Gastrocnemius medialis (tissue), 4 donors: ENCODE data around the gene WDFY3. TPM values are rescaled to one million over a fixed set of nuclear protein-coding genes. Genes with fewer than 3 reads are reported as not detected.

ENCODE experiments used
- ATAC-seq, 2 donors: fragments of 150-250 bp; one replicate each; pipeline ENCODE4 v1.9.1; 2016
- DNase-seq, 2 donors: peaks; one replicate each; pipeline ENCODE4 v3.0.0-alpha.2; 2019
- H3K27ac ChIP-seq, 4 donors: fragments of 200-600 bp; sonication (generic); 1 replicate in 1 of 4; 2 replicates in 3 of 4; pipeline ENCODE4 v1.5.1; 2016 to 2018; ENCODE audit warnings: mild to moderate bottlenecking in 2 of 4, moderate library complexity in 1 of 4
- H3K27me3 ChIP-seq, 3 donors: fragments of 200-600 bp; sonication (generic) in 2 of 3; 1 replicate in 1 of 3; 2 replicates in 2 of 3; pipeline versions ENCODE4 v1.5.1 to v1.6.0; 2016 to 2019; ENCODE audit warnings: mild to moderate bottlenecking in 1 of 3, moderate library complexity in 1 of 3
- H3K36me3 ChIP-seq, 2 donors: fragments of 200-600 bp; sonication (generic) in 1 of 2; one replicate each; pipeline ENCODE4 v1.5.1; 2017 to 2018
- H3K4me1 ChIP-seq, 2 donors: fragments of 200-600 bp; sonication (generic) in 1 of 2; one replicate each; pipeline ENCODE4 v1.5.1; 2016 to 2017; ENCODE audit warnings: mild to moderate bottlenecking in 2 of 2
- H3K4me3 ChIP-seq, 4 donors: fragments of 200-600 bp; sonication (generic) in 3 of 4; 1 replicate in 1 of 4; 2 replicates in 3 of 4; pipeline ENCODE4 v1.5.1; 2016 to 2019; ENCODE audit warnings: mild to moderate bottlenecking in 2 of 4
- H3K9me3 ChIP-seq, 3 donors: fragments of 200-600 bp; sonication (generic) in 2 of 3; 1 replicate in 1 of 3; 2 replicates in 2 of 3; pipeline ENCODE4 v1.5.1; 2016 to 2019
- POLR2A ChIP-seq, 2 donors: fragments of 450-650 bp; IDR thresholded peaks; one replicate each; pipeline ENCODE4 v1.6.1; 2017; ENCODE audit warnings: antibody characterized with exemption in 2 of 2, mild to moderate bottlenecking in 2 of 2, moderate library complexity in 2 of 2
- in situ Hi-C, 4 donors: fragments of 200-750 bp; cut with MboI; loops; one replicate each; pipeline versions ENCODE4 v1.15.0 to v1.8.0; 2017; ENCODE audit warnings: low sequenced_read_pairs in 4 of 4
- intact Hi-C: fragments of 100-400 bp; cut with DNase I; formaldehyde crosslinking; loops from one replicate; pipeline ENCODE4 v1.15.1; 2023; ENCODE audit warnings: low total_unique reads
- total RNA-seq, 4 donors: library from RNA; depleted of rRNA; stranded (reverse); fragments of >200 nt; gene quantifications; one replicate each; pipeline versions ENCODE4 v1.1.0 to v1.2.3, GENCODE V29; 2016
- TF ChIP-seq, protein P1 (sequence below), 5 experiments: fragments of 450-650 bp in 3 of 5; fragments of 200-600 bp in 2 of 5; sonication (generic) in 2 of 5; IDR thresholded peaks in 4 of 5; conservative IDR thresholded peaks in 1 of 5; 1 replicate in 4 of 5; 2 replicates in 1 of 5; pipeline ENCODE4 v1.5.1; 2016 to 2019; ENCODE audit warnings: antibody characterized with exemption in 5 of 5, mild to moderate bottlenecking in 3 of 5, moderate library complexity in 3 of 5

Gene WDFY3
- total RNA-seq, 4 donors from 2014 or later: 28.3 to 65.9 (median 36.4) TPM

DNA sequence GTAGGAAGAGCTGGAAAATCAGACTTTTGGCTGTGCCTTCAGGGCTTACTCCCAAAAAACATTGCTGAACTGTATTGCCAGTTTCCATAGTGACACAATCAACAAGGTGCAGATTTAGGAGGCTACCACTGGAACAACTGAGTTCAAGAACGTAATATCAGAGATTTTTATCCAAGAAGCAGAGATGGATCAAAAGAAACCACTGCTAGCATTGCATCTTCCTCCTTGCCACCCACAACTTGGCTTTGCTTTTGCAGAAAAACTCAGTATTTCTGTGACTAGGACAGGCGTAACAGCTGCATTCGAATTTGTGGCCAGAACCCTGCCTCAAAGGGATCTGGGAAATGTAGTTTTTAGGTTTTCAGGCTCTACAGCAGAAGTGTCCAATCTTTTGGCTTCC lies 27.8 kb upstream of the WDFY3 start:
- H3K27ac ChIP-seq: no peak overlapping the region

DNA sequence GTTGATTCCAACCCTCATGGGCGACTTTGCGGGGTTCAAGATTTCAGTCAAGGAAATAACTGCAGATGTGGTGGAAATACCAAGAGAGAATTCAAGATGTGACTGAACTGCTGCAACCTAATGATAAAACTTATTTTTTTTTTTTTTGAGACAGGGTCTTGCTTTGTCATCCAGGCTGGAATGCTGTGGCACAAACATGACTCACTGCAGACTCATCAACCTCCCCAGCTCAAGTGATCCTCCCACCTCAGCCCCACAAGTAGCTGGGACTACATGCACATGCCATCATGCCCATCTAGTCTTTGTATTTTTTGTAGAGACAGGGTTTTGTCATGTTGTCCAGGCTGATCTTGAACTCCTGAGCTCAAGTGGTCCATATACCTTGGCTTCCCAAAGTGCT lies 19.5 kb upstream of the WDFY3 start:
- peaks cover 0 to 3% (median 0%) of the 10 kb centered on the region in 3 donors for H3K9me3 ChIP-seq
- intact Hi-C loops: no loop called here
- H3K4me1 ChIP-seq: no peaks in the 10 kb centered on the region
- DNase-seq (no peak), ATAC-seq (no peak)
- H3K27ac ChIP-seq: no peak overlapping the region
- no peaks in the 10 kb centered on the region for H3K36me3 ChIP-seq
- in situ Hi-C loops: no loop called here
- H3K27me3 ChIP-seq: no peaks in the 10 kb centered on the region
- TF ChIP-seq, protein P1, sequence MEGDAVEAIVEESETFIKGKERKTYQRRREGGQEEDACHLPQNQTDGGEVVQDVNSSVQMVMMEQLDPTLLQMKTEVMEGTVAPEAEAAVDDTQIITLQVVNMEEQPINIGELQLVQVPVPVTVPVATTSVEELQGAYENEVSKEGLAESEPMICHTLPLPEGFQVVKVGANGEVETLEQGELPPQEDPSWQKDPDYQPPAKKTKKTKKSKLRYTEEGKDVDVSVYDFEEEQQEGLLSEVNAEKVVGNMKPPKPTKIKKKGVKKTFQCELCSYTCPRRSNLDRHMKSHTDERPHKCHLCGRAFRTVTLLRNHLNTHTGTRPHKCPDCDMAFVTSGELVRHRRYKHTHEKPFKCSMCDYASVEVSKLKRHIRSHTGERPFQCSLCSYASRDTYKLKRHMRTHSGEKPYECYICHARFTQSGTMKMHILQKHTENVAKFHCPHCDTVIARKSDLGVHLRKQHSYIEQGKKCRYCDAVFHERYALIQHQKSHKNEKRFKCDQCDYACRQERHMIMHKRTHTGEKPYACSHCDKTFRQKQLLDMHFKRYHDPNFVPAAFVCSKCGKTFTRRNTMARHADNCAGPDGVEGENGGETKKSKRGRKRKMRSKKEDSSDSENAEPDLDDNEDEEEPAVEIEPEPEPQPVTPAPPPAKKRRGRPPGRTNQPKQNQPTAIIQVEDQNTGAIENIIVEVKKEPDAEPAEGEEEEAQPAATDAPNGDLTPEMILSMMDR (IDR thresholded peaks at IDR 0.05 in 4 of 5, conservative IDR thresholded peaks at IDR 0.05 in 1 of 5): no peak
- no peak for TF ChIP-seq POLR2A (IDR thresholded peaks at IDR 0.05)
- H3K4me3 ChIP-seq: no peak overlapping the region

More for the DNA sequence above, 27.8 kb upstream of the WDFY3 start:
- Histone ChIP-seq H3K4me1 (no peaks in the 10 kb centered on the region), H3K36me3 (no peaks in the 10 kb centered on the region), H3K9me3 (no peaks in the 10 kb centered on the region), H3K27me3 (no peaks in the 10 kb centered on the region), H3K4me3 (no peak overlapping the region)
- TF ChIP-seq, protein P1 (IDR thresholded peaks at IDR 0.05 in 4 of 5, conservative IDR thresholded peaks at IDR 0.05 in 1 of 5): no peak
- TF ChIP-seq POLR2A (IDR thresholded peaks at IDR 0.05): no peak
- ATAC-seq (no peak), DNase-seq (no peak)
- in situ Hi-C loops: no loop called here
- intact Hi-C loops: no loop called here

DNA sequence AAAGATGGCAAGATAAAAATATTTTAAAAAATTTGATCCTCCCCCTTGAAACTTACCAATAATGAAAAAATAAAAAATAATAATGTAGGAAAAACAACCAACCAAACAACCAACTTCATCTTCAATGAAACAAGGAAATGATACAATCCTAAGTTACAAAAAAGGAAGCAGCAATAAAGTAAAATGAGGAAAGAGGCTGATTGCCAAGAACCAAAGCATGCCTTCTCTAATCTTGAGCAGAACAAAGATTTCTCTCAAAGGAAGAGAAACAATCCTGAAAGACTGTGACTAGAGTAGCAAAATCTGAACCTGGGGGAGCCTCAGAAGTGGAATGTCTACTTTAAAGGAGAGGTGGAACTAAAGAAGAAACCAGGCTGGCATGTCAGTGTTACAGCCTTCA lies 10.9 kb upstream of the WDFY3 start:
- ATAC-seq: no peak
- in situ Hi-C loops (loop anchor here in 2 of 4 donors (5.0 to 10.0 kb wide), 2 partner anchors 223 to 225 kb away; no protein-coding TSS in a partner anchor), intact Hi-C loops (no loop called here)
- DNase-seq: no peak
- Histone ChIP-seq H3K27me3 (no peaks in the 10 kb centered on the region), H3K4me3 (no peak overlapping the region), H3K9me3 (no peaks in the 10 kb centered on the region), H3K36me3 (no peaks in the 10 kb centered on the region), H3K4me1 (no peaks in the 10 kb centered on the region), H3K27ac (no peak overlapping the region)
- no peak for TF ChIP-seq POLR2A (IDR thresholded peaks at IDR 0.05)
- TF ChIP-seq, protein P1 (IDR thresholded peaks at IDR 0.05 in 4 of 5, conservative IDR thresholded peaks at IDR 0.05 in 1 of 5): no peak

DNA sequence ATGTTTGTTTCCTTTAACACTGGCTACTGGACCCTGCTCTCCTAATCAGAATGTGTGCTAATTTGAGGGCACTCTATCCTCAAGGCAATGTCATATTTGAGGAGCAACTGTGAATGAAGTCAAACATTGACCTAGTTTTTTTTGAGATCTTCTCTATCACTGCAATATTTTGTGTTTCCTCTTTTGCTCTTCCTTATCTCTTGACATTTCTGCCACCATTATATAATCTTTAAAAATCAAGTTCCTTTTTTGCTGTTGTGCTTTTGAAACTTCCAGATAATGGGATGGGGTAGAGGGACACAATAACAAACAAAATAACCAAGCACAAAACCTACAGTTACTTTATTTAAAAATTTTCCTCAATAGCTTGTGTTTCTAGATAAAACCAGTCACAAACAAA lies 7.4 kb upstream of the WDFY3 start:
- ATAC-seq (no peak), DNase-seq (no peak)
- H3K27me3 ChIP-seq: no peaks in the 10 kb centered on the region
- TF ChIP-seq, protein P1 (IDR thresholded peaks at IDR 0.05 in 4 of 5, conservative IDR thresholded peaks at IDR 0.05 in 1 of 5): no peak
- TF ChIP-seq POLR2A (IDR thresholded peaks at IDR 0.05): no peak
- H3K9me3 ChIP-seq: no peaks in the 10 kb centered on the region
- in situ Hi-C loops (loop anchor here in 3 of 4 donors (5.0 to 25.0 kb wide), 4 partner anchors 137 to 222 kb away; no protein-coding TSS in a partner anchor), intact Hi-C loops (no loop called here)
- no peaks in the 10 kb centered on the region for H3K36me3 ChIP-seq
- H3K27ac ChIP-seq: no peak overlapping the region
- H3K4me1 ChIP-seq: peaks cover 0 to under 1% of the 10 kb centered on the region in 2 donors
- H3K4me3 ChIP-seq: no peak overlapping the region
